ENCODE data around the gene ZNFX1. TPM values are rescaled to one million over a fixed set of nuclear protein-coding genes. Genes with fewer than 3 reads are reported as not detected.

The ZNFX1 gene
- total and polyA plus RNA-seq, 9 of the 15 experiments (the other 6 are each of a cell fraction or from before 2014, with no cell fraction given), result 3.8 to 13.8 (median 10.3) TPM

- TF ChIP-seq RREB1 (CRISPR knock-in tag; IDR thresholded peaks at IDR 0.05), result no peak
- TF ChIP-seq KLF10 (CRISPR knock-in tag; IDR thresholded peaks at IDR 0.05), result no peak
- TF ChIP-seq SRSF9 (IDR thresholded peaks at IDR 0.05; ENCODE audit: borderline replicate concordance, low read depth, low read length), result no peak
- TF ChIP-seq GABPB1 (CRISPR knock-in tag; IDR thresholded peaks at IDR 0.05), result peak; percentile 74
- TF ChIP-seq SIN3B (IDR thresholded peaks at IDR 0.05; ENCODE audit: low read depth), result peak; percentile 64; the same call in 1 of the 2 replicates
- TF ChIP-seq ZNF197 (CRISPR knock-in tag; IDR thresholded peaks at IDR 0.05; ENCODE audit: low read depth), result no peak; the same call in 1 of the 2 replicates
- TF ChIP-seq, protein P1, sequence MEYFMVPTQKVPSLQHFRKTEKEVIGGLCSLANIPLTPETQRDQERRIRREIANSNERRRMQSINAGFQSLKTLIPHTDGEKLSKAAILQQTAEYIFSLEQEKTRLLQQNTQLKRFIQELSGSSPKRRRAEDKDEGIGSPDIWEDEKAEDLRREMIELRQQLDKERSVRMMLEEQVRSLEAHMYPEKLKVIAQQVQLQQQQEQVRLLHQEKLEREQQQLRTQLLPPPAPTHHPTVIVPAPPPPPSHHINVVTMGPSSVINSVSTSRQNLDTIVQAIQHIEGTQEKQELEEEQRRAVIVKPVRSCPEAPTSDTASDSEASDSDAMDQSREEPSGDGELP (CRISPR knock-in tag; IDR thresholded peaks at IDR 0.05; ENCODE audit: borderline replicate concordance), result peak; percentile 62
- no peak for TF ChIP-seq ZNF586 (CRISPR knock-in tag; conservative IDR thresholded peaks at IDR 0.05)
- TF ChIP-seq ESRRA (IDR thresholded peaks at IDR 0.05; ENCODE audit: borderline replicate concordance, low read depth), result peak; percentile 34; the same call in 1 of the 2 replicates
- TF ChIP-seq GTF2E2 (tag; IDR thresholded peaks at IDR 0.05), result peak; percentile 99
- TF ChIP-seq, protein P2, sequence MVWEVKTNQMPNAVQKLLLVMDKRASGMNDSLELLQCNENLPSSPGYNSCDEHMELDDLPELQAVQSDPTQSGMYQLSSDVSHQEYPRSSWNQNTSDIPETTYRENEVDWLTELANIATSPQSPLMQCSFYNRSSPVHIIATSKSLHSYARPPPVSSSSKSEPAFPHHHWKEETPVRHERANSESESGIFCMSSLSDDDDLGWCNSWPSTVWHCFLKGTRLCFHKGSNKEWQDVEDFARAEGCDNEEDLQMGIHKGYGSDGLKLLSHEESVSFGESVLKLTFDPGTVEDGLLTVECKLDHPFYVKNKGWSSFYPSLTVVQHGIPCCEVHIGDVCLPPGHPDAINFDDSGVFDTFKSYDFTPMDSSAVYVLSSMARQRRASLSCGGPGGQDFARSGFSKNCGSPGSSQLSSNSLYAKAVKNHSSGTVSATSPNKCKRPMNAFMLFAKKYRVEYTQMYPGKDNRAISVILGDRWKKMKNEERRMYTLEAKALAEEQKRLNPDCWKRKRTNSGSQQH (CRISPR knock-in tag; IDR thresholded peaks at IDR 0.05), result peak; percentile 81; the same call in 1 of the 2 replicates
- TF ChIP-seq ZNF224 (CRISPR knock-in tag; IDR thresholded peaks at IDR 0.05), result no peak
- TF ChIP-seq SREBF2 (CRISPR knock-in tag; IDR thresholded peaks at IDR 0.05), result no peak
- TF ChIP-seq SAP30 (IDR thresholded peaks at IDR 0.05; ENCODE audit: borderline replicate concordance, insufficient read depth, low read depth, low read length, poor library complexity, severe bottlenecking), result peak; percentile 57
- peak; percentile 92 for TF ChIP-seq NFRKB (IDR thresholded peaks at IDR 0.05; ENCODE audit: low read depth)
- no peak for TF ChIP-seq ARID3A (IDR thresholded peaks at IDR 0.05; ENCODE audit: borderline replicate concordance, low read depth, low read length)
- no peak for TF ChIP-seq NCOA2 (IDR thresholded peaks at IDR 0.05; ENCODE audit: partially characterized antibody in 2 of 2)
Measured at GRCh38 chr20:49278036-49278817, at the start of gene ZNFX1 (continued).
